Muscle layer of duodenum (tissue), 2 donors: Measurements from ENCODE around the gene UGT1A1.

Source experiments
- H3K27ac ChIP-seq: one replicate; pipeline ENCODE4 v1.7.0; 2013; ENCODE audit warnings: mild to moderate bottlenecking, low read length
- H3K27me3 ChIP-seq: one replicate; pipeline ENCODE4 v1.7.0; 2013; ENCODE audit warnings: low read depth, mild to moderate bottlenecking, control low read depth, low read length
- H3K36me3 ChIP-seq, 2 donors: one replicate each; pipeline ENCODE4 v1.7.0; 2013; ENCODE audit warnings: low read length in 2 of 2, control low read depth in 1 of 2, mild to moderate bottlenecking in 1 of 2; ENCODE audit not compliant: insufficient read depth in 2 of 2, control insufficient read depth in 1 of 2
- H3K4me1 ChIP-seq, 2 donors: one replicate each; pipeline ENCODE4 v1.7.0; 2013; ENCODE audit warnings: low read length in 2 of 2, mild to moderate bottlenecking in 2 of 2, control low read depth in 1 of 2, moderate library complexity in 1 of 2; ENCODE audit not compliant: insufficient read depth in 2 of 2, control insufficient read depth in 1 of 2
- H3K4me3 ChIP-seq, 2 donors: one replicate each; pipeline ENCODE4 v1.7.0; 2013; ENCODE audit warnings: low read length in 2 of 2, low read depth in 1 of 2, mild to moderate bottlenecking in 1 of 2
- H3K9me3 ChIP-seq, 2 donors: one replicate each; pipeline ENCODE4 v1.7.0; 2013; ENCODE audit warnings: low read length in 2 of 2, control low read depth in 1 of 2, mild to moderate bottlenecking in 1 of 2; ENCODE audit not compliant: control insufficient read depth in 1 of 2
- donor health status: healthy.

UGT1A1 gene

DNA sequence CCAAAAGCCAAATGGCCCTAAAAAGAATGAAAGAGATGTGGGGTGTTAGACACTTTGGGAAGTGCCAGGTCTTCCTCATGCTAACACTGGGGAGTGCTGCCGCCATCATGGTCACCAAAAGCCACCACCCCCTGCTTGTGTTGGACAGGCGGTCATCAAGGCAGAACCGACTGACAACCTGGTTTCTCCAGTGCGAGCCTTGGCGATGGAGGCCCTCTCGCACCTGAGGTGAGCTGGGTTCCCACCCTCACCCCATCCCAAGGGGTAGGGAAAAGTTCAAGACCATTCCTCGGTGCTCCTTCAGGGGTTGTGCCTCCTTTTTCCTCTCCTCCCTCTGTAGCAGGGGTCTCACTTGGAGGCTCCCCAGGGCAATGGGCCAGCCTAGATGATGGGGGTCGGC, 51.7 kb downstream of the UGT1A1 start:
- Histone ChIP-seq H3K36me3 (no peaks in the 10 kb centered on the region), H3K27me3 (peaks cover 3% of the 10 kb centered on the region), H3K4me3 (no peak overlapping the region), H3K4me1 (no peaks in the 10 kb centered on the region), H3K9me3 (no peaks in the 10 kb centered on the region), H3K27ac (no peak overlapping the region)

DNA sequence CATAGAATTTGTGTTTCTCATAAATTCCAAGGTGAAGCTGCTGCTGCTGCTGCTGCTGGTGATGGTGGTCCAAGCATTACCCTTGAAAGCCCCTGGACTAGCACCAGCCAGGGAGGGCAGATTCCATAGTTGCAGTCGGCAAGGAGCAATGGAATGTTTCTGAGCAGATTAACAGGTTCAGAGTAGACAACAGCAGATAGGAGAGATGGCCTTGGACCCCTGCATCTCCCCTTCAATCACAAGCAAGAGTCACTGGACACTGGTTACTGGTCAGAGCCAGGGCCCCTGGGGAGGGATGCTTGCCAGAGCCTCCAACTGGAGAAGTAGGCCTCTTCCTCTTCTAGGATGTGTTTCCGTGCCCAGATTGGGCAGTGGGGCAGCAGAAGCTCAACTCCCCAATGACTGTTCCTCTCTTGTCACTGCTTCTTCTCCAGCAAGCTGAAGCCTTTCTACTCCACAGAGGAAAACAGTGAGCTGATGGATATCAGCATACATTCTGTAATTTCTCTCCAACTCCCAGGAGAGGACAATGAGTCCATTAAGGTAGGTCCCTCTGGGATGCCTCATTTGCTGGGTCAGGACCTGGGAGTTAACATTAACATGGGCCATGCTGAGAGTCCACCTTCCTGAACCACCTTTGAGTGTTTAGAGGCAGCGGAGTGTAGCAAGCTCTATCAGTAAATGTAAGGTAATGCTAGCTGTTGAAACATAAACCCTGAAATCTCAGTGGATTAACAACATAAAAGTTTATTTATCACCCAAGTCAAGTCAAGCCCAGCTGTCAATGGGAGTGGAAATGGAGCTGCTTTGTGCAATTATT, 53.4 kb downstream of the UGT1A1 start:
- Histone ChIP-seq H3K27ac (no peak overlapping the region), H3K9me3 (no peaks in the 10 kb centered on the region), H3K36me3 (no peaks in the 10 kb centered on the region), H3K27me3 (peaks cover 3% of the 10 kb centered on the region), H3K4me1 (no peaks in the 10 kb centered on the region), H3K4me3 (no peak overlapping the region)

GRCh38 chr2:233814056-233814835, 54.2 kb downstream of the UGT1A1 start:
- H3K36me3 ChIP-seq = no peaks in the 10 kb centered on the region
- H3K4me3 ChIP-seq = no peak overlapping the region
- no peaks in the 10 kb centered on the region for H3K4me1 ChIP-seq
- H3K27me3 ChIP-seq = peaks cover 3% of the 10 kb centered on the region
- H3K9me3 ChIP-seq = no peaks in the 10 kb centered on the region
- no peak overlapping the region for H3K27ac ChIP-seq

DNA sequence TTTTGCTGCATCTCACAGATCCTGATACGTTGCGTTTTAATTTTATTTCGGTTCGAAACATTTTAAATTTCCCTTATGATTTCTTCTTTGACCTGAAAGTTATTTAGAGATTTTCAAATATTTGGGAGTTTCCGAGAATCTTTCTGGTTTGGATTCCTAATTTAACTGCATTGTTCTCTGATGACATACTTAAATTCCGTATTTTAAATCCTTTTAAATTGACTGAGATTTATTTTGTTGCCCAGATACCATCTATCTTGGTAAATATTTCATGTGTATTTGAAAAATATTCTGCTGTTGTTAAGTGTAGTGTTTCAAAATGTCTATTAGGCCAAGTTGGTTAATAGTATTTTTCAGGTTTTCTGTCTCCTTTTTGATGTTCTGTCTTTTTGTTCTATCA, 55.8 kb downstream of the UGT1A1 start:
- no peaks in the 10 kb centered on the region for H3K9me3 ChIP-seq
- peaks cover 3% of the 10 kb centered on the region for H3K27me3 ChIP-seq
- H3K4me1 ChIP-seq = no peaks in the 10 kb centered on the region
- no peaks in the 10 kb centered on the region for H3K36me3 ChIP-seq
- no peak overlapping the region for H3K27ac ChIP-seq
- H3K4me3 ChIP-seq = no peak overlapping the region

DNA sequence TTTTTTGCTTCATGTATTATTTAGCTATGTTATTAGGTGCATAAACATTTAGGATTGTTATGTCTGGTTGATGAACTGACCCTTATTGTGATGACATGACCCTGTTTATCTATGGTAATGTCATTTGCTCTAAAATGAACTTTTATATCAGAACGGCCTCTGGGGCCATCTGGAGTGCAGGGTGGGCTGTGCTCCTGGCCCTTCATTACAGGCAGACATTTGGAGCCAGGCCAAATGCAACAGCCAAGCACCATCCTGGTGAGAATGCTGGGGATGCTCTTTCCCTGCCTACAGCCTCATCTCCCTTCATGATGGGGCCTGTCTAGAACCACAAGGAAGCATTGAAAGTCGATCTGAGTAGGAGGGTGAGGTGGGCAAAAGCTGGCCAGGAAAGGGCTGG, 56.3 kb downstream of the UGT1A1 start:
- H3K27ac ChIP-seq = no peak overlapping the region
- no peak overlapping the region for H3K4me3 ChIP-seq
- peaks cover 3% of the 10 kb centered on the region for H3K27me3 ChIP-seq
- no peaks in the 10 kb centered on the region for H3K36me3 ChIP-seq
- H3K9me3 ChIP-seq = no peaks in the 10 kb centered on the region
- H3K4me1 ChIP-seq = no peaks in the 10 kb centered on the region

DNA sequence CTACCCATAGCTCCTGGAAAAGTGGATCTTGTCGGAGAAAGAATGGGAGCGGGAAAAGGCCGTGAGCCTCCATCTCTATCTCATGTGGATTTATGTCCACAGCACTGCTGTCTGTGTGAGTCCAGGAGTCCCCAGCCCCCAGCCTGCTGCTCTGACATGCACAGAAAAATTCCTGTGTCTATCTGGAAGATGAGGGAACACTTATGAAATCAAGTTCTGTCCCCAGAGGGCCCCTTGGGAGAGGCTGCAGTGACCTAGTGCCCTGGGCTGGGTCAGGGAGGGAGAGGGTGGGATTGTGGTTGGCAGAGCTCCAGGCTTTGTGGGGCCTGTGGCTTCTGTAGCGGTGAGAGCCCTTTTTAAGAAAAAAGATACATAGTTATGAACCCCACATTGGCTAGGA, 56.7 kb downstream of the UGT1A1 start:
- Histone ChIP-seq H3K4me1 (no peaks in the 10 kb centered on the region), H3K9me3 (no peaks in the 10 kb centered on the region), H3K27ac (no peak overlapping the region), H3K36me3 (no peaks in the 10 kb centered on the region), H3K27me3 (peaks cover 3% of the 10 kb centered on the region), H3K4me3 (no peak overlapping the region)

GRCh38 chr2:233817361-233817911, 57.4 kb downstream of the UGT1A1 start:
- H3K9me3 ChIP-seq = no peaks in the 10 kb centered on the region
- peaks cover 3% of the 10 kb centered on the region for H3K27me3 ChIP-seq
- H3K4me1 ChIP-seq = no peaks in the 10 kb centered on the region
- no peaks in the 10 kb centered on the region for H3K36me3 ChIP-seq
- no peak overlapping the region for H3K4me3 ChIP-seq
- H3K27ac ChIP-seq = no peak overlapping the region

DNA sequence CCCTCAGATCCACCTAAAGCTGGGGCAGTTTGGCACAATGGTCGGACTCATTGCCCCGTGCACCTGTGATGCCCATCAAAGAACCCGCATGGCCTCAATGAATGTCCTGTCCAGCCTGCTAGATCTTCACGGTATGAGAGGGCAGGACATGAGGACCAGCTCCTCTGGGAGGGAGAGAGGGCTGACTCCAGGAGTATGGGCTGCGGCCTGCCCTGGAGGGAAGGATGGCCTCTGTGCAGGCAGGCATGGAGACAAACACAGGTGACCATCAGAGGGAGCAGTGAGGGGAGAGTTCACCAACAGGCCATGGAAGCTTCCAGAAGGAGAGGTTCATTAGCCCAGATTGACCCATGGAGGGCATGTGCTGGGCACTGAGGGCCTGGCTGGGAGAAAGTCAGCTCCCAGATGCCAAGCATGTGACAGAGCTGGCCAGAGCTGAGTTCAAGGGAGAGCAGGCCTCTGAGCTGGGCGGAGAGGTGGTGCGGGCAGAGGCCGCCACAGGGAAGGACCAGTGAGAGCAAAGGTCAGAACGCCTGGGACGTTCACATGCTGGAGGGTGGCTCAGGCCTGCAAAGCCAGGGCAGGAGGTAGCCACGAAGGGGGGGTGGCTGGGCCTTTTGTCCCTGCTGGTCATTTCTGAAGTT, 58.0 kb downstream of the UGT1A1 start:
- H3K9me3 ChIP-seq = no peaks in the 10 kb centered on the region
- no peaks in the 10 kb centered on the region for H3K36me3 ChIP-seq
- H3K4me1 ChIP-seq = no peaks in the 10 kb centered on the region
- H3K27ac ChIP-seq = no peak overlapping the region
- H3K4me3 ChIP-seq = no peak overlapping the region
- peaks cover 3% of the 10 kb centered on the region for H3K27me3 ChIP-seq

- Histone ChIP-seq H3K4me3 (no peak overlapping the region), H3K9me3 (no peaks in the 10 kb centered on the region), H3K4me1 (no peaks in the 10 kb centered on the region), H3K27me3 (no peaks in the 10 kb centered on the region), H3K27ac (no peak overlapping the region), H3K36me3 (no peaks in the 10 kb centered on the region)
Measured at GRCh38 chr2:233818639-233819621, 58.9 kb downstream of the UGT1A1 start.

- H3K27ac ChIP-seq = no peak overlapping the region
- no peak overlapping the region for H3K4me3 ChIP-seq
- H3K9me3 ChIP-seq = no peaks in the 10 kb centered on the region
- no peaks in the 10 kb centered on the region for H3K36me3 ChIP-seq
- no peaks in the 10 kb centered on the region for H3K4me1 ChIP-seq
- H3K27me3 ChIP-seq = no peaks in the 10 kb centered on the region
Measured at GRCh38 chr2:233819884-233820773, 60.1 kb downstream of the UGT1A1 start.
